Non-pigmented ciliary epithelial cell (primary cell): ENCODE results near the gene ESPNL.
"Not testable (repeated sequence)": the region's sequence is repeated elsewhere in the genome, so short reads cannot be mapped to it uniquely, and the experiment has no call there.

ENCODE experiments used
- DNase-seq: peaks from one replicate; pipeline ENCODE4 v3.0.0-alpha.2; 2010; ENCODE audit warnings: low read depth

ESPNL gene

GRCh38 chr2:238159071-238159539, 59.0 kb downstream of the ESPNL start:
- DNase-seq = no peak

GRCh38 chr2:238159661-238160205, 59.6 kb downstream of the ESPNL start:
- DNase-seq = no peak

- DNase-seq = no peak
These were observed 60.3 kb downstream of the ESPNL start for GRCh38 chr2:238160206-238161129.

GRCh38 chr2:238161291-238162051, 61.3 kb downstream of the ESPNL start:
- no peak for DNase-seq

- no peak for DNase-seq
These were observed 62.2 kb downstream of the ESPNL start for GRCh38 chr2:238162251-238162845.

- no peak for DNase-seq
These were observed 62.8 kb downstream of the ESPNL start for GRCh38 chr2:238162846-238163441.

- DNase-seq = no peak
These were observed 63.5 kb downstream of the ESPNL start for GRCh38 chr2:238163481-238164198.

- no peak for DNase-seq
These were observed 64.8 kb downstream of the ESPNL start for GRCh38 chr2:238164906-238165287.

- no peak for DNase-seq
These were observed 65.3 kb downstream of the ESPNL start for GRCh38 chr2:238165288-238165921.

GRCh38 chr2:238166391-238167343, 66.5 kb downstream of the ESPNL start:
- DNase-seq = no peak

- no peak for DNase-seq
These were observed 67.2 kb downstream of the ESPNL start for GRCh38 chr2:238167344-238167715.

GRCh38 chr2:238167761-238168160, 67.6 kb downstream of the ESPNL start:
- DNase-seq = no peak

GRCh38 chr2:238168196-238169047, 68.3 kb downstream of the ESPNL start:
- DNase-seq = no peak

- peak; percentile 79 for DNase-seq
These were observed 69.0 kb downstream of the ESPNL start for GRCh38 chr2:238169048-238169707.

GRCh38 chr2:238169708-238170251, 69.6 kb downstream of the ESPNL start:
- peak; percentile 93 for DNase-seq

GRCh38 chr2:238170386-238171071, 70.4 kb downstream of the ESPNL start:
- DNase-seq = no peak

- not testable (repeated sequence) for DNase-seq
These were observed 70.9 kb downstream of the ESPNL start for GRCh38 chr2:238171072-238171431.
